Measurements from ENCODE around the gene CPSF3.

- TF ChIP-seq, protein P1, sequence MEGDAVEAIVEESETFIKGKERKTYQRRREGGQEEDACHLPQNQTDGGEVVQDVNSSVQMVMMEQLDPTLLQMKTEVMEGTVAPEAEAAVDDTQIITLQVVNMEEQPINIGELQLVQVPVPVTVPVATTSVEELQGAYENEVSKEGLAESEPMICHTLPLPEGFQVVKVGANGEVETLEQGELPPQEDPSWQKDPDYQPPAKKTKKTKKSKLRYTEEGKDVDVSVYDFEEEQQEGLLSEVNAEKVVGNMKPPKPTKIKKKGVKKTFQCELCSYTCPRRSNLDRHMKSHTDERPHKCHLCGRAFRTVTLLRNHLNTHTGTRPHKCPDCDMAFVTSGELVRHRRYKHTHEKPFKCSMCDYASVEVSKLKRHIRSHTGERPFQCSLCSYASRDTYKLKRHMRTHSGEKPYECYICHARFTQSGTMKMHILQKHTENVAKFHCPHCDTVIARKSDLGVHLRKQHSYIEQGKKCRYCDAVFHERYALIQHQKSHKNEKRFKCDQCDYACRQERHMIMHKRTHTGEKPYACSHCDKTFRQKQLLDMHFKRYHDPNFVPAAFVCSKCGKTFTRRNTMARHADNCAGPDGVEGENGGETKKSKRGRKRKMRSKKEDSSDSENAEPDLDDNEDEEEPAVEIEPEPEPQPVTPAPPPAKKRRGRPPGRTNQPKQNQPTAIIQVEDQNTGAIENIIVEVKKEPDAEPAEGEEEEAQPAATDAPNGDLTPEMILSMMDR (IDR thresholded peaks at IDR 0.05; ENCODE audit: low read depth, low read length, poor library complexity, severe bottlenecking), result no peak
- no peak for TF ChIP-seq EZH2phosphoT487 (IDR thresholded peaks at IDR 0.05; ENCODE audit: borderline replicate concordance, low read length)
Measured at GRCh38 chr2:9404451-9404850, 19.0 kb upstream of the CPSF3 start.
